Small intestine (tissue), 16 donors: ENCODE data around the gene OARD1. TPM values are rescaled to one million over a fixed set of nuclear protein-coding genes. Genes with fewer than 3 reads are reported as not detected.
"Not testable (repeated sequence)": the region's sequence is repeated elsewhere in the genome, so short reads cannot be mapped to it uniquely, and the experiment has no call there.

Source experiments
- DNase-seq, 2 donors: peaks; one replicate each; pipeline versions ENCODE4 v3.0.0 to v3.0.0-alpha.2; 2013
- FAIRE-seq: peaks from 2 replicates; lab custom pipeline; 2012; peaks lifted over from hg19 to GRCh38; lab: Jason Lieb, UNC
- H3K27ac ChIP-seq, 3 donors: one replicate each; pipeline ENCODE4 v1.5.1; 2013; ENCODE audit warnings: low read length in 2 of 3, mild to moderate bottlenecking in 2 of 3, control low read depth in 1 of 3, inconsistent platforms in 1 of 3, low read depth in 1 of 3, moderate library complexity in 1 of 3
- H3K27me3 ChIP-seq, 3 donors: one replicate each; pipeline ENCODE4 v1.6.1; 2013; ENCODE audit warnings: low read length in 3 of 3, inconsistent platforms in 1 of 3; ENCODE audit not compliant: control insufficient read depth in 3 of 3, insufficient read depth in 3 of 3
- H3K36me3 ChIP-seq, 3 donors: one replicate each; pipeline ENCODE4 v1.6.1; 2013; ENCODE audit warnings: low read length in 3 of 3, inconsistent platforms in 1 of 3, low read depth in 1 of 3, mild to moderate bottlenecking in 1 of 3, moderate library complexity in 1 of 3; ENCODE audit not compliant: control insufficient read depth in 3 of 3, insufficient read depth in 2 of 3
- H3K4me1 ChIP-seq, 3 donors: one replicate each; pipeline ENCODE4 v1.6.1; 2013; ENCODE audit warnings: low read length in 2 of 3, inconsistent platforms in 1 of 3, low read depth in 1 of 3, mild to moderate bottlenecking in 1 of 3, moderate library complexity in 1 of 3; ENCODE audit not compliant: control insufficient read depth in 3 of 3, insufficient read depth in 2 of 3
- H3K4me3 ChIP-seq, 3 donors: one replicate each; pipeline ENCODE4 v1.5.1; 2013; ENCODE audit warnings: low read length in 3 of 3, control low read depth in 1 of 3, inconsistent platforms in 1 of 3, low read depth in 1 of 3, mild to moderate bottlenecking in 1 of 3, moderate library complexity in 1 of 3
- H3K9me3 ChIP-seq, 2 donors: one replicate each; pipeline ENCODE4 v1.6.1; 2013; ENCODE audit warnings: low read depth in 1 of 2, low read length in 1 of 2; ENCODE audit not compliant: control insufficient read depth in 2 of 2, insufficient read depth in 1 of 2
- WGBS, 3 donors: extraction: QIAGEN DNeasy Blood & Tissue Kit; methylation state at CpG; one replicate each; pipeline ENCODE4 v1.1.7; 2013; 5-methylcytosine and 5-hydroxymethylcytosine counted together
- long read RNA-seq, 10 donors: transcript quantifications; one replicate each; lab custom pipeline, GENCODE V29; 2026
- polyA plus RNA-seq, 4 donors: library from polyadenylated mRNA; stranded (reverse) in 3 of 4; unstranded in 1 of 4; fragments of 200-250 nt in 3 of 4; fragments of 120-200 nt in 1 of 4; gene quantifications; one replicate each; pipeline versions ENCODE4 v1.2.1 to v1.2.3, GENCODE V29; 2013
- donor health status: healthy with polysubstance abuse.
- donor health status: control.
- donor health status: control.
- donor health status: Bipolar disorder and iron deficiency.
- donor health status: healthy.

Gene OARD1, protein sequence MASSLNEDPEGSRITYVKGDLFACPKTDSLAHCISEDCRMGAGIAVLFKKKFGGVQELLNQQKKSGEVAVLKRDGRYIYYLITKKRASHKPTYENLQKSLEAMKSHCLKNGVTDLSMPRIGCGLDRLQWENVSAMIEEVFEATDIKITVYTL
- 10 to 100 TPM; 31.3 to 78.1 (median 43.6) TPM for polyA plus RNA-seq
- long read RNA-seq, donor 1, transcript OARD1-207 (5 exons, 819 nt) = minor isoform, 8 of 83 reads
- long read RNA-seq, donor 1, transcript OARD1-203 (6 exons, 1,515 nt) = minor isoform, 6 of 83 reads
- long read RNA-seq, donor 1, transcript OARD1-210 (6 exons, 3,330 nt) = major isoform, 17 of 83 reads
- long read RNA-seq, donor 1, transcript OARD1-202 (6 exons, 1,337 nt) = minor isoform, 12 of 83 reads
- long read RNA-seq, donor 1, partial matches to known transcripts = 30 of 83 reads
- long read RNA-seq, donor 1, other reads (novel, unspliced or antisense) = 0 of 83 reads
- long read RNA-seq, donor 2, transcript OARD1-210 (6 exons, 3,330 nt) = major isoform, 6 of 21 reads
- long read RNA-seq, donor 2, partial matches to known transcripts = 12 of 21 reads
- long read RNA-seq, donor 2, other reads (novel, unspliced or antisense) = 0 of 21 reads
- long read RNA-seq, donor 3, transcript OARD1-210 (6 exons, 3,330 nt) = major isoform, 6 of 15 reads
- long read RNA-seq, donor 3, partial matches to known transcripts = 0 of 15 reads
- long read RNA-seq, donor 3, other reads (novel, unspliced or antisense) = 0 of 15 reads
- long read RNA-seq, donor 4, partial matches to known transcripts = 0 of 3 reads
- long read RNA-seq, donor 4, other reads (novel, unspliced or antisense) = 0 of 3 reads
- long read RNA-seq, donor 5, partial matches to known transcripts = 0 of 6 reads
- long read RNA-seq, donor 5, other reads (novel, unspliced or antisense) = 0 of 6 reads
- long read RNA-seq, donor 6, transcript OARD1-210 (6 exons, 3,330 nt) = major isoform, 5 of 46 reads
- long read RNA-seq, donor 6, partial matches to known transcripts = 29 of 46 reads
- long read RNA-seq, donor 6, other reads (novel, unspliced or antisense) = 0 of 46 reads
- long read RNA-seq, donor 7, transcript OARD1-210 (6 exons, 3,330 nt) = major isoform, 7 of 29 reads
- long read RNA-seq, donor 7, partial matches to known transcripts = 16 of 29 reads
- long read RNA-seq, donor 7, other reads (novel, unspliced or antisense) = 0 of 29 reads
- long read RNA-seq, donor 8, partial matches to known transcripts = 0 of 1 reads
- long read RNA-seq, donor 8, other reads (novel, unspliced or antisense) = 0 of 1 reads
- long read RNA-seq, donor 9, partial matches to known transcripts = 0 of 3 reads
- long read RNA-seq, donor 9, other reads (novel, unspliced or antisense) = 0 of 3 reads
- long read RNA-seq, donor 10, transcript OARD1-210 (6 exons, 3,330 nt) = major isoform, 7 of 64 reads
- long read RNA-seq, donor 10, partial matches to known transcripts = 48 of 64 reads
- long read RNA-seq, donor 10, other reads (novel, unspliced or antisense) = 0 of 64 reads

DNA sequence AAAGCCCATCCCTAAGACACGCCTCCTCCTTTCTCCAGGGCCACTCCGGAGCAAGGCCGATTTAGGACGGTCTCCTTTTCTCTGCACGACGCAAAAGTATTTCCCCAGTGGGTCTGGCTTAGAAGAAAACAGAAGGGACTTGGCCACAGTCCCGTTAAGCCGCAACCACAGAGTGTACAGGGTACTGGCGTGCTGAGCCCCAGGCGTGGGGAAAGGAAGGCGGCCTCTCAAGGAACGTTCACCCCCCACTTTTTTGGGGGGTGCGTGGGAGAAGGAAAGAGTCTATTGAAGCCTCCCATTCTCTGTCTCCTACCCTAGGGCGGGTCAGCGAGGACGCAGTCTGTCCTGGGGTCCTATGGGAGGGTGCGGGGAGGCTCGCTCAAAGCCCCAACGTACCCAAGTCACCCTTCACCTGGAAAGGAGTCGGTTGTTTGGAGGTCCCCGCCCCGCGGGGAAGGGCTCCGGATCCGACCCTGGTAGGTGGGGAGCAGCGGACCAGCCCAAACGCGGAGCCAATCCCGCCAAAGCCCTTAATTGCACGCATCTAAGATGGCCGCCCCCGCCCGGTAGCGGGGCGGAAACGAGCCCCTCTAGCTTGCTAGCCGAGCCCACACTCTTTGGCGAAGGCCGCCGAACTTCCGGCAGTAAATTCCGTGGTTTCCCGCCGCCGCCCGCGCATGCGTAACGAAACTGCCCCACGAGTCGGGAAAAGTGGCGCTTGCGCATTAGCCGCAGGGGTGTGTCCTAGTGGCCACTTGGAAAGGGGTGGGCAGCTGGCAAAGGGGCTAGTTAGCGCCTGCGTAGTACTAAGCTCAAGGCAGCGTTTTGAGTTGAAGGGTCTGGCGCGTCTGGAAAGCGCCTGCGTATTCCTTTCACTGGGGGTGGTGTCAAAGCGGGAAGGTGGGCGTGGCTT is at the start of gene OARD1:
Gene OARD1, minus strand, starts transcription at position 434 of the 913 bp plus-strand sequence. CDS start 722 bp downstream, outside the sequence.
- DNase-seq (peak; percentile 100), FAIRE-seq (peak; percentile 87)
- Histone ChIP-seq H3K9me3 (no peaks in the 10 kb centered on the region), H3K4me1 (peaks cover 4 to 18% (median 6%) of the 10 kb centered on the region in 3 donors), H3K27ac (peak within 1 kb of the TSS; percentile 95 to 100 (median 96)), H3K4me3 (peak within 1 kb of the TSS; percentile 83 to 94 (median 90)), H3K36me3 (peaks cover 0 to 2% (median 0%) of the 10 kb centered on the region in 3 donors), H3K27me3 (no peaks in the 10 kb centered on the region)
- 0 to 1% (median 1%) methylated on average over 59 to 63 of the region's 63 CpGs for WGBS, 3 donors

DNA sequence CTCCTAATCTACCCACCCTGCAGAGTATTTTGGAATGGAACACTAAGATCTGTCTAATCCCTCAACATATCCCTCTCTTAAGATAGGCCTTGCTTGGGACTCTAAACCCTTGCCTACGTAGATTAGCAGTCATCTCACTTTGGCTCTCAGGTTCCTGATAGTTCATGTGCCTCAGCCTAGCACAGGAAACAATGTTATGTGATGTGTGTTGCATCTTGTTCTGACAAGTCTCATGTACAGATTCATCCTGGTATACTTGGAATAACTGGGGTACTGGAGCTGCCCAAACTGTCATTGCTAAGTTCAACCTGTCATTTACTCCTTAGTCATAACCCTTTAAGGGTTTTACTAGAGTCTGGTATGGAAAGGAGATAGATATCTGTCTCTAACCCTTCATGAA is 47.9 kb upstream of the OARD1 start:
- Histone ChIP-seq H3K4me1 (no peaks in the 10 kb centered on the region), H3K27ac (no peak overlapping the region), H3K4me3 (no peak overlapping the region), H3K36me3 (peaks cover 0 to 3% (median 0%) of the 10 kb centered on the region in 3 donors), H3K27me3 (no peaks in the 10 kb centered on the region), H3K9me3 (no peaks in the 10 kb centered on the region)
- DNase-seq = no peak
- no peak for FAIRE-seq
- WGBS, 3 donors = 93 to 100% (median 100%) methylated on average over 1 of the region's 1 CpG

- 72 to 81% (median 79%) methylated on average over 1 of the region's 1 CpG for WGBS, 3 donors
- no peaks in the 10 kb centered on the region for H3K27me3 ChIP-seq
- H3K36me3 ChIP-seq = peaks cover 0 to 3% (median 0%) of the 10 kb centered on the region in 3 donors
- no peak for FAIRE-seq
- DNase-seq = no peak
- H3K9me3 ChIP-seq = no peaks in the 10 kb centered on the region
- no peaks in the 10 kb centered on the region for H3K4me1 ChIP-seq
- no peak overlapping the region for H3K4me3 ChIP-seq
- H3K27ac ChIP-seq = no peak overlapping the region
These were observed 47.4 kb upstream of the OARD1 start for GRCh38 chr6:41119508-41119907.

DNA sequence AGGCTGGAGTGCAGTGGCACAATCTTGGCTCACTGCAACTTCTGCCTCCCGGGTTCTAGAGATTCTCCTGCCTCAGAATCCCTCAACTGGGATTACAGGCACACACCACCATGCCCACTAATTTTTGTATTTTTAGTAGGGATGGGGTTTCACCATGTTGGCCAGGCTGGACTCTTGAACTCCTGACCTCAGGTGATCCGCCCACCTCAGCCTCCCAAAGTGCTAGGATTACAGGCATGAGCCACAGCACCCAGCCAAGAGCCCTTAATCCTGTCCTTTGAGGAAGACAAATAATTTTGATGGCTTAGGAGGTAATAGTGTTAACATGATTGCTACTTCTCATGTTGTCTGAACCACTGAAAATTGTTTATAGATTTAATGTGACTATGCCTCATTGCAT is 42.9 kb upstream of the OARD1 start:
- not testable (repeated sequence) for H3K36me3 ChIP-seq, H3K27me3 ChIP-seq, H3K9me3 ChIP-seq, H3K4me1 ChIP-seq, H3K27ac ChIP-seq, DNase-seq, H3K4me3 ChIP-seq, FAIRE-seq
- 83 to 95% (median 93%) methylated on average over 2 of the region's 2 CpGs for WGBS, 3 donors

- no peak for FAIRE-seq
- no peaks in the 10 kb centered on the region for H3K27me3 ChIP-seq
- 86 to 89% (median 87%) methylated on average over 3 of the region's 3 CpGs for whole genome bisulfite sequencing, 3 donors
- DNase-seq = no peak
- no peaks in the 10 kb centered on the region for H3K4me1 ChIP-seq
- H3K4me3 ChIP-seq = no peak overlapping the region
- H3K36me3 ChIP-seq = peaks cover 0 to 2% (median 0%) of the 10 kb centered on the region in 3 donors
- H3K27ac ChIP-seq = no peak overlapping the region
- no peaks in the 10 kb centered on the region for H3K9me3 ChIP-seq
These were observed 38.9 kb upstream of the OARD1 start for GRCh38 chr6:41111017-41111416.

DNA sequence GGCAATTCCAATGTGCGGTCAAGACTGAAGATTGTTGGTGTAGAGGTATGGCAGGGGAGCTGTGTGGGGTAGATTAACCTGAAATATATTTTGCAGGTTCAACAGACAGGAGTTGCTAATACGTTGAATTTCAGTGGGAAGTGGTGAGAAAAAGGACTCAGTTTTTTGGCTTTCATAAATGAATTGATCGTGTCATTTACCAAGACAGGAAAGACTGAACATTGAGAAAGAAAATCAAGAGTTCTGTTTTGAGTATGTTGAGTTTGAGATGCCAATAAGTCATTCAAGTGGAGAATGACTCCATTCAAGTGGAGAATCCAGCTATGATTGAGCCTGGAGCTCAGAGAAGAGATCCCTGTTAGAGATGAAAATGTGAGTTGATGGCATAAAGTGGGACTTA is 31.7 kb upstream of the OARD1 start:
- Histone ChIP-seq H3K9me3 (no peaks in the 10 kb centered on the region), H3K27ac (no peak overlapping the region), H3K36me3 (peaks cover 4 to 10% (median 8%) of the 10 kb centered on the region in 3 donors), H3K27me3 (no peaks in the 10 kb centered on the region), H3K4me1 (no peaks in the 10 kb centered on the region), H3K4me3 (no peak overlapping the region)
- FAIRE-seq (no peak), DNase-seq (no peak)
- WGBS, 3 donors = 80 to 86% (median 84%) methylated on average over 3 of the region's 3 CpGs

- DNase-seq (no peak), FAIRE-seq (no peak)
- Histone ChIP-seq H3K36me3 (peaks cover 17 to 22% (median 18%) of the 10 kb centered on the region in 3 donors), H3K27ac (no peak overlapping the region), H3K4me1 (no peaks in the 10 kb centered on the region), H3K4me3 (no peak overlapping the region), H3K9me3 (no peaks in the 10 kb centered on the region), H3K27me3 (no peaks in the 10 kb centered on the region)
- WGBS, 3 donors = 82 to 96% (median 93%) methylated on average over 42 of the region's 42 CpGs
These were observed 28.7 kb upstream of the OARD1 start for GRCh38 chr6:41100871-41101287.
